ENCODE measurements around the gene RC3H1.

DNA sequence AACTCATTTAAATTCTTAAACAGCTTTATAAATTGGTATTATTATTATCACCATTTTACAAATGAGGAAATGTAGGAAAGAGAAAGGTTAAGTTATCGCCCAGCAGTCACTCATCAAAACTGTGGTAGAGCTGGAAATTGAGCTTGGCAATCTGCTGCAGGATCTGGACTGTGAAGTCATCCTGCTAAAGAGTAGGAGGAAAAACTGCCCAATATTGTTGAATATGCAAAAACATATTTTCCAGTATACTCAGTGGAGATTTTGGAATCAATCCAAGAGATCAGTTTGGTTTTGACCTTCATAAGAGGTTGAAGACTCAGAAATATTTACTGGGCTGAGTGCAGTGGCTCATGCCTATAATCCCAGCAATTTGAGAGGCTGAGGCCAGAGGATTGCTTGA, 16.9 kb upstream of the RC3H1 start:
- TF ChIP-seq, protein P1, sequence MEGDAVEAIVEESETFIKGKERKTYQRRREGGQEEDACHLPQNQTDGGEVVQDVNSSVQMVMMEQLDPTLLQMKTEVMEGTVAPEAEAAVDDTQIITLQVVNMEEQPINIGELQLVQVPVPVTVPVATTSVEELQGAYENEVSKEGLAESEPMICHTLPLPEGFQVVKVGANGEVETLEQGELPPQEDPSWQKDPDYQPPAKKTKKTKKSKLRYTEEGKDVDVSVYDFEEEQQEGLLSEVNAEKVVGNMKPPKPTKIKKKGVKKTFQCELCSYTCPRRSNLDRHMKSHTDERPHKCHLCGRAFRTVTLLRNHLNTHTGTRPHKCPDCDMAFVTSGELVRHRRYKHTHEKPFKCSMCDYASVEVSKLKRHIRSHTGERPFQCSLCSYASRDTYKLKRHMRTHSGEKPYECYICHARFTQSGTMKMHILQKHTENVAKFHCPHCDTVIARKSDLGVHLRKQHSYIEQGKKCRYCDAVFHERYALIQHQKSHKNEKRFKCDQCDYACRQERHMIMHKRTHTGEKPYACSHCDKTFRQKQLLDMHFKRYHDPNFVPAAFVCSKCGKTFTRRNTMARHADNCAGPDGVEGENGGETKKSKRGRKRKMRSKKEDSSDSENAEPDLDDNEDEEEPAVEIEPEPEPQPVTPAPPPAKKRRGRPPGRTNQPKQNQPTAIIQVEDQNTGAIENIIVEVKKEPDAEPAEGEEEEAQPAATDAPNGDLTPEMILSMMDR (IDR thresholded peaks at IDR 0.05) = no peak
- TF ChIP-seq POLR2A (IDR thresholded peaks at IDR 0.05) = no peak
